KOPT-K1 (cell line): ENCODE measurements around the gene CEP128.
A peak's percentile ranks its signal among the peaks of the same experiment; 100 is the strongest.

Source experiments
- H3K27ac ChIP-seq: fragments of 200-600 bp; sonication (generic); 2 replicates; pipeline ENCODE4 v1.5.1; 2016; ENCODE audit warnings: antibody characterized with exemption, mild to moderate bottlenecking, low read depth, low read length; ENCODE audit not compliant: poor library complexity, severe bottlenecking
- H3K36me3 ChIP-seq: fragments of 200-600 bp; sonication (generic); 2 replicates; pipeline ENCODE4 v1.5.1; 2017; ENCODE audit warnings: antibody characterized with exemption, mild to moderate bottlenecking, low read length, moderate library complexity; ENCODE audit not compliant: insufficient read depth
- H3K9me3 ChIP-seq: fragments of 200-600 bp; sonication (generic); 2 replicates; pipeline ENCODE4 v1.5.1; 2017; ENCODE audit warnings: antibody characterized with exemption, low read length, mild to moderate bottlenecking; ENCODE audit not compliant: insufficient read depth, poor library complexity, severe bottlenecking

Gene CEP128

DNA sequence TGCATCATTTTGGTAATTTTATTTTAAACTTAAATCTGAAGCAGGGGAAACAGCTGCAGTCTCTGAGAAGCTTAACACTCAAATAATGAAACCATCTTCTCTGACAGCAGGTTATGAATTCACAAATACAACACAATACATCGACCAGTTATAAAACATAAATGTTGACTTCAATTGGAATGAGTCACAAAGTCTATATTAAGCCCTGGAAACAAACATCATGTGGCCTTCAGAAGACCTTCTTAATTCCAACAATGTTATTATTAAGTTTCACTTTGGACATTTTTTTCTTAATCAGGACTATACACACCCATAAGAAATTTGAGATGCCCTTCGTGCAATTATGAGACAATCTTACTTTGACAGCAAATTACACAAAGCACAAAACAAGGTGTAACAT, 68.9 kb downstream of the CEP128 start:
- Histone ChIP-seq H3K9me3 (peaks cover 27% of the 10 kb centered on the region), H3K36me3 (peaks cover 11% of the 10 kb centered on the region; the same call in 1 of the 2 replicates), H3K27ac (no peak overlapping the region)

DNA sequence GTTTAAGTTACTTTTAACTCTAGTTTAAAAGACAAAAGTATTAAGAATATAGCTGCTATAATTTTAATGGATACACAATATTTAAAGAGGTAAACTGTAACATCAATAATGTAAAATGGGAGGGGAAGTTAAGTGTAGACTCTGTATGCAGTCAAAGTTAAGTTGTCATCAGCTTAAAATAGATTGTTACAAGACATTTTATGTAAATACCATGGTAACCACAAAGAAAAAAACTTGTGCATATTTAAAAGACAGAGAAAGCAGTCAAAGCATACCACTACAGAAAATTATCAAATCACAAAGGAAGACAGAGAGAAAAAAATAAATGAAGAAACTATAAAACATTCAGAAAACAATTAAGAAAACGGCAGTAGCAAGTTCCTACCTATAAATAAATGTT, 73.3 kb downstream of the CEP128 start:
- Histone ChIP-seq H3K27ac (no peak overlapping the region), H3K36me3 (peaks cover 3% of the 10 kb centered on the region; the same call in 1 of the 2 replicates), H3K9me3 (peaks cover 26% of the 10 kb centered on the region)

DNA sequence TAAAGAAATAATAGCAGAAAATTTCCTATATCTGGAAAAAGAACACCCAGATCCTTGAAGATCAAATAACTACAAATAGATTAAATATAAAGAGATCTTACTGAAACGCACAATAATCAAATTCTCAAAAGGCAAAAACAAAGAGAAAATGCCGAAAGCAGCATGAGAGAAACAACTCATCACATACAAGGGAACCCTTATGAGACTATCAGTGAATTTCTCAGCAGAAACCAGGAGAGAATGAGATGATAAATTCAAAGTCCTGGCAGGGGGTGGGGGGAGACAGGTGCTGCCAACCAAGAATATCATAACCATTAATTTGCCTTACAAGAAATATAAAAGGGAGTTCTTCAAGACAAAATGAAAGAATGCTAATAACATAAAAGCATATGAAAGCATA, 73.7 kb downstream of the CEP128 start:
- Histone ChIP-seq H3K27ac (no peak overlapping the region), H3K36me3 (peaks cover under 1% of the 10 kb centered on the region; the same call in 1 of the 2 replicates), H3K9me3 (peaks cover 26% of the 10 kb centered on the region)

DNA sequence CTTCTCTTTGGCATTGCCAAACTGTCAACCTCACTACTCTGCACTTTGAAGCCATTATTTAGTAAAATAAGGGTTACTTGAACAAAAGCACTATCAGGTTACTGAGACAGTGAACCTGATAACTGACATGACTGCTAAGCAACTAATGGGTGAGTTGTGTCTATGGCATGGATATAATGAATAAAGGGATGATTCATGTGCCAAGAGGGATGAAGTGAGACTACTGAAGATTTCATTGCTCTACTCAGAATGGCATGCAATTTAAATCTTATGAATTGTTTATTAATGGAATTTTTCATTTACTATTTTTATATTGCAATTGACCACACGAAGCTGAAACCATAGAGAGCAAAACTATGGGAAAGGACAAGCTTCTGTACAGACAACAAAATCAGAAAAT, 74.4 kb downstream of the CEP128 start:
- Histone ChIP-seq H3K36me3 (0 out of 2 replicates have a peak, but pooled peaks cover 4% of the 10 kb centered on the region), H3K9me3 (peaks cover 26% of the 10 kb centered on the region)

DNA sequence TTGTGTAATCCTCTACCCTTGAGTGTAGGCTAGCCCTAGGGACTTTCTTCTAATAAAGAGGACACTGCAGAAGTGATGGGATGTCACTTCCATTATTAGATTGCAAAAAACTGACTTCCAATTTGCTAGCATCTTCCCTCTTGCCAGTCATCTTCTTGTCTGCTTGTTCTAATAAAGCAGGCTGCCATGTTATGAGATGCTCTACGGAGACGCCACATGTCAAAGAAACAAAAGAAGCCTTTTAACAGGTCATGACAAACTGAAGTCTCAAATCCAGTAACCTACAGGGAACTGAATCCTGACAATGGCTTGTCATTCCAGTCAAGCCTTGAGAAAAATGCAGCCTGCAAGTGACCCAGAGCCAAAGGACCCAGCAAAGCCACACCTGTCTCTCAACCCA, 76.0 kb downstream of the CEP128 start:
- Histone ChIP-seq H3K36me3 (0 out of 2 replicates have a peak, but pooled peaks cover 6% of the 10 kb centered on the region), H3K27ac (no peak overlapping the region), H3K9me3 (peaks cover 20% of the 10 kb centered on the region)

More for the DNA sequence above, 74.4 kb downstream of the CEP128 start:
- H3K27ac ChIP-seq = no peak overlapping the region

DNA sequence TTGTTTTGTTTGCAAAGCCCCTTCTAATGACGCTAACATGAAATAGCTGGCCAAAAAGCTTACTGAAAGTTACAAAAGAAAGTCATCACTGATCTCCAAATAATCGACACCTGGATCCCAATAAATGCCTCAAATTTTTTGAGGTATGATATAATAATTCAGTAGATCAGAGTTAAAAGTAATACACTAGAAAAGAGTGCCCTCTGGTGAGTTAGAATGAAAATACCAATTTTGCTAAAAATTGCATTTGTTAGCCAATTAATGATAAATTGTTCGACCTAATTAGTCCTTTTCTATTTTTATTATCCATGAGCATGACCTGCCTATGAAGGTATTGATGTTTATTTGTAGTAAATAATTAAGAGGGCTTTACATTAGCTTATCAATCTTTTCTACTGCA, 78.6 kb downstream of the CEP128 start:
- no peak overlapping the region for H3K27ac ChIP-seq
- peaks cover 8% of the 10 kb centered on the region for H3K9me3 ChIP-seq
- peaks cover 10% of the 10 kb centered on the region; the same call in 1 of the 2 replicates for H3K36me3 ChIP-seq

DNA sequence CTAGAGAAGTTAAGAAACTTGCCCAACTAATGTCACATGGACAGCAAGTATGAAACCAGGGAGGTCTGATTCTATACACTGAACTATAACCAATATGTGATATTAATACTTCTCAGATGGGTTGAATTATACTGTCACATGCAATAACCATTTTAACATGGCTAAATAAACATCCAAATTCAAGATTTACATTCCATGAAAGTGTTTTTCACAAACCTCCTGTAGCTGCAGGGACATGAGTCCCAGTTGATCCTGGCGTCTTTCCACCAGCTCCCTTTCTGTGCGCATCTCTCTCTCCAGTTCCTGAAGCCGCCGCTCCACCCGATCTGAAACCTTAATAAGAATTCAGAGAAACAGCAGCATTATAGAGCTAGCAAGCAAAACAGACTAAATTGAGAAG, 79.0 kb downstream of the CEP128 start:
- H3K27ac ChIP-seq = no peak overlapping the region
- H3K36me3 ChIP-seq = peaks cover 10% of the 10 kb centered on the region; the same call in 1 of the 2 replicates
- H3K9me3 ChIP-seq = peaks cover 3% of the 10 kb centered on the region

DNA sequence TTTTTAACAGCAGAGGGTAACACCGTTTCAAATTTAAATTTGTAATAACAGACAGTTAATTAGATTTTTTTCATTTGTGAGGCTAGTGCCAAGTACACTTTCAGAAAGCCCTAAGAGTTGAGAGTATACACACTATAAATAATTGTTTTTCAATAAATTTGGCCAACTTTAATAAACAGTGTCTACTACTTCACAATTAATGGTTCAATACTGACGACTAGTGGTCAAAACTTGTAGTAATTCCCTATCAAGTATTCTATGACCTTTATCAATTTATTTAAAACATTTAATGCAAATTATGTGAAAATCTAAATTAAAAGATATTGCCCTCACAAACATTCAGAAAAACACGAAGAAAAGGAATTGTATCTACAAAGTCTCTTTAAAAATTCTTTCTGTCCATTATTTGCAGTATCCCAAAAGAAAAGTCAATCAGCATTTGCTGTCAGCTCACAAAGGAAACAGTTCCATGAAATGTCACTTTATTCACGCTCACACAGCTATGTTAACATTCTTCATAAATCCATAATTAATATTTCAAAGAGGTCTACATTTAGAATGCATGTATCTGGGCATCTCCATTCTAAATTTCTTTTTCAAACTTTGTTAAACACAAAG, 91.2 kb downstream of the CEP128 start:
- H3K9me3 ChIP-seq = no peaks in the 10 kb centered on the region
- no peaks in the 10 kb centered on the region for H3K36me3 ChIP-seq
- H3K27ac ChIP-seq = no peak overlapping the region

DNA sequence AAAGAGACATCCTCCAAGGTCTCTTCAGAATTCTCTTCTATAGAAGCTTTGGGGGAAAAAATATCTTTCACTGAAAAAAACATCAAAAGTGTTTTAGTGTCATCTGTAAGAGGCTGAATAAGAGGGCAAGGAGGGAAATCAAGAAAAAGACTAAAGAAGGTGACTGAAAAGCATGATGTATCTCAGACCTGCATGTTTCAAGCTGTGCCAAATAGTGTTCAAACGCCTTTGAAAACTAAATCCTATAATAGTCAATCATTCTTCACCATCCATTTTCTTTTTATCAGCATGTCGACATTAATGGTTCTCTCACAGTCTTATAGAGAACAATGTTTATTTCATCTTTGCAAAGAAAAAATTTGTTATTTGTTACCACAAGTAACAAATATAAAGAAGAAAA, 94.5 kb downstream of the CEP128 start:
- Histone ChIP-seq H3K9me3 (no peaks in the 10 kb centered on the region), H3K36me3 (no peaks in the 10 kb centered on the region), H3K27ac (no peak overlapping the region)

DNA sequence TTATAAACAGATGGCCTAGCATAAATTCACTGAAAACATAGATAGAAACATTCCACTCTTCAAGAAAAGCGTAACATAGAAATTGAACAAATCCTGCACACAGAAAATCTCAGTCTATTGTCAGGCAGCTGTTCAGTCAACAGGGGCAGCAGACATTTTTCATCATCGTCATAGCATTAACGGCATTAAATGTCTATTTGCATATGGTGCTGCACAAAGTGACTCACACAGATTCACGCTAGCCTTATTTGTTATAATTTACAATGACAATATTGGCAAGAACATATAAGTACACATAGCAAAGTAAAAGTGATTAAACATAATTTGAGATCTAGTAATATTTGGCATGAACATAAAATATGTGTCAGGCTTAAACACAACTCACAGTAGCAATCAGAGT, 95.7 kb downstream of the CEP128 start:
- no peaks in the 10 kb centered on the region for H3K9me3 ChIP-seq
- no peak overlapping the region for H3K27ac ChIP-seq
- H3K36me3 ChIP-seq = no peaks in the 10 kb centered on the region

DNA sequence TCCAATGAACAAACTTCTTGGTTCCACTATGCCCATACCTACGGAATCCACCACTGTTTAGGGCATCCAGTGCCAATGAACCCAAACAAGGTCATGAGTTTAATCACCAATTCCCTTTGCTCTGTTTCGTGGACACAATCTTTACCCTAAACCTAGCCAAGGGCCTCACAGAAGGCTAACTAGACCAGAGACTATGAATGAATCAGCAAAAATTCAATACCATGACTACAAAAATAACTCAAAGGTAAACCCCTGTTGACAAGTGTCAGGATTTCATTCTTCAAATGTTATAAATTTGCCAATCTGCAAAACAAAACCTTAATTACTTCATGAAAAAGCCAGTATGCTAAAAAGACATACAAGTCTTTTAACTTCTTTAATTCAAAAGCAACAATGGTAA, 96.7 kb downstream of the CEP128 start:
- Histone ChIP-seq H3K9me3 (no peaks in the 10 kb centered on the region), H3K27ac (no peak overlapping the region), H3K36me3 (no peaks in the 10 kb centered on the region)

DNA sequence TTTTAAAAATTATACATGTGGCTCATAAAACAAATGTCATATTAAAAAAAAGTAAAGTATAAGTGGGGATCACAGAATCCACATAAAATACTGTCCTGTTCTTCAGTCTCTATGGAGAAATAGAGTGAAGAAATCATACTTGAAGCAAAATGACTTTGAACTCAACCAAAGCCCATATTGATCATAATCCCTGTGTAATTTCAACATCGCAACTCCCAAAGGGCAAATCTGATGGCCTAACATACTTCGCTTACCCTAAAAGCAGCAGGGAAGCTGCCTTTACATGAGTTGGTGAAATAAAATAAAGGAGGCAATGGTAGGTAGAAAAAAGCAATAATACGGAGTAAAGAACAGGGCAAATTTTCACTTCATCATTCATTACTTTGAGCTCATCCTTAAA, 101.8 kb downstream of the CEP128 start:
- Histone ChIP-seq H3K36me3 (peaks cover 7% of the 10 kb centered on the region), H3K9me3 (no peaks in the 10 kb centered on the region), H3K27ac (no peak overlapping the region)

DNA sequence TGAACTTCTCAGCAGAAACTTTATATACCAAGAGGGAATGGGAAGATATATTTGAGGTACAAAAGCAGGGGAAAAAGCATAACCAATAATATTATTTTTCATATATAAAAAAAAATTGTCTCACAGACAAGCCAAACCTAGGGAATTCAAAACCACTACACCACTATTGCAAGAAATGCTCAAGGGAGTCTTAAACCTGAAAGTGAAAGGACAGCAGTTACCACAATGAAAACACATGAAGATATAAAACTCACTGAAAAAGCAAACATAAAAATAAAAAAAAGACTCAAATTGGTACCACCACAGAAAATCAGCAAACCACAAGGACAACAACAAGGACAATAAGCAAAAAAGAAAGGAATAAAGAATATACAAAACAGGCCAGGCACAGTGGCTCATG, 131.9 kb downstream of the CEP128 start:
- Histone ChIP-seq H3K36me3 (peaks cover 7% of the 10 kb centered on the region; the same call in 1 of the 2 replicates), H3K27ac (peak overlapping the region; percentile 18), H3K9me3 (peaks cover 14% of the 10 kb centered on the region)

DNA sequence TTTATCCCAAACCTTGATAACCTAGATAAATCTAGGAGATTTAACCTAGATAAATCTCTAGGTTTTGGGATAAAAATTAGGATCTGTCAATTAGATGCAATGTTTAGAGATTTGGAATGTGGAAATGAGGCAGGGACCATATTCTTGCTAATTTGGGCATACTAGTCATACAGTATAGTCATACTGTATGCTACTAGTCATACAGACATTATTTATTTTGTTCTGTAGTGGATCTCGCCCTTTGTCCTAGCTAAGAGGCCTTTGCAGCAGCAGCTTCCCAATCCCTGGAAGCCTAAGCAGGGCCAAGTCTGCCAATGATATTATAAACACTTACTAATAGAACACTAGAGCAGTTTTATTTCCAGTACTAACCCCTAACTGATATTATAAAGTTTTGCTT, 136.4 kb downstream of the CEP128 start:
- peaks cover 20% of the 10 kb centered on the region for H3K9me3 ChIP-seq

DNA sequence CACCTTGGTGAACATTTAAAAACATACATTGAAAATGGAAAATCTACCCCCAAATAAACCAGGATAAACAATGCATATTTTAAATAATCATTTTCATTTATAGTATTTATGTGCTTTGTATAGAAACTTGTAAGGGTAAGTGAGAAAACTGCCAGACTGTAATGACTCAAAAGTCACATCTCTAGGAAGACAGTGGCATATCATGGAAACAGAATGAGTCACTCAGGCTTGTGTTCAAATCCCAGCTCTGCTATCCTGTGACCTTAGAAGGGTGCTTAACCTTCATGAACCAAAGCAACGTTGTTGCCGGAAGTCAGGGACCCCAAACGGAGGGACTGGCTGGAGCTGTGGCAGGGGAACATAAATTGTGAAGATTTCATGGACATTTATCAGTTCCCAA, 142.7 kb downstream of the CEP128 start:
- Histone ChIP-seq H3K9me3 (peaks cover 21% of the 10 kb centered on the region), H3K27ac (no peak overlapping the region), H3K36me3 (no peaks in the 10 kb centered on the region; the same call in 1 of the 2 replicates)

More for the DNA sequence above, 136.4 kb downstream of the CEP128 start:
- H3K27ac ChIP-seq = no peak overlapping the region
- H3K36me3 ChIP-seq = peaks cover 7% of the 10 kb centered on the region; the same call in 1 of the 2 replicates

DNA sequence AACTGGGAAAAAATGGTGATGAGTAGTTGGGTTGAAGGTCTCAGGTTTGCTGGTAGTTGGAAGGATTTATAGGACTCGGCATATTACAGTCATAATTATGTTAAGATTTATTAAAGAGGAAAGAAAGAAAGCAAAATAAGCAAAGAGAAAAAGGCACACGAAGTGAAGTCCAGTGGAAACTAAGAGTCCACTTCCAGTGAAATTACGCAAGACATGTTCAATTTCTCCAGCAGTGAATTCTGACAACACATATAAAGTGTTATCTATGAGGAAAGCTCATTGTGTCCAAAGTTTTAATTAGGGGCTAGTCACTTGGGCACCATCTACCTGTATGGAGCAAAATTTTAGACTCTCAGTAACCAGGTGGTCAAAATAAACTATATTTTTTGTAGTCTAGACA, 143.3 kb downstream of the CEP128 start:
- Histone ChIP-seq H3K27ac (no peak overlapping the region), H3K36me3 (no peaks in the 10 kb centered on the region; the same call in 1 of the 2 replicates), H3K9me3 (peaks cover 21% of the 10 kb centered on the region)
